SK-N-SH treated with all-trans-retinoic acid at 6 μM for 48 hours (cell line): ENCODE measurements around the gene HSBP1L1.

ENCODE experiments used
- ARNTL ChIP-seq: fragments of 450-650 bp; formaldehyde crosslinking; IDR thresholded peaks from 2 replicates; pipeline ENCODE4 v1.5.0; 2020; ENCODE audit warnings: low read depth, mild to moderate bottlenecking, moderate library complexity, borderline replicate concordance
- BACH2 ChIP-seq: fragments of 250-450 bp; sonication (Bioruptor Pico); IDR thresholded peaks from 2 replicates; pipeline ENCODE4 v1.9.0; 2021; ENCODE audit warnings: mild to moderate bottlenecking, borderline replicate concordance
- PPARA ChIP-seq: fragments of 250-450 bp; sonication (Bioruptor Pico); IDR thresholded peaks from 2 replicates; pipeline ENCODE4 v1.5.0; 2020; ENCODE audit warnings: mild to moderate bottlenecking, borderline replicate concordance
- ZFP3 ChIP-seq: fragments of 250-450 bp; sonication (Bioruptor Pico); IDR thresholded peaks from 2 replicates; pipeline ENCODE4 v1.5.0; 2020; ENCODE audit warnings: mild to moderate bottlenecking, moderate library complexity
- ZNF565 ChIP-seq: fragments of 450-650 bp; formaldehyde crosslinking; conservative IDR thresholded peaks from 2 replicates; pipeline ENCODE4 v1.5.0; 2020; ENCODE audit warnings: low read depth, mild to moderate bottlenecking, moderate library complexity
- ZNF8 ChIP-seq: fragments of 450-650 bp; formaldehyde crosslinking; IDR thresholded peaks from 2 replicates; pipeline ENCODE4 v1.5.0; 2020; ENCODE audit warnings: mild to moderate bottlenecking, moderate library complexity
- TF ChIP-seq, protein P1 (sequence below): fragments of 250-450 bp; sonication (Bioruptor Pico); IDR thresholded peaks from 2 replicates; pipeline ENCODE4 v1.8.0; 2020; ENCODE audit warnings: mild to moderate bottlenecking, moderate library complexity, borderline replicate concordance
- TF ChIP-seq, protein P2 (sequence below): fragments of 250-450 bp; sonication (Bioruptor Pico); IDR thresholded peaks from 2 replicates; pipeline ENCODE4 v1.5.1; 2020; ENCODE audit warnings: low read depth, mild to moderate bottlenecking, moderate library complexity

DNA sequence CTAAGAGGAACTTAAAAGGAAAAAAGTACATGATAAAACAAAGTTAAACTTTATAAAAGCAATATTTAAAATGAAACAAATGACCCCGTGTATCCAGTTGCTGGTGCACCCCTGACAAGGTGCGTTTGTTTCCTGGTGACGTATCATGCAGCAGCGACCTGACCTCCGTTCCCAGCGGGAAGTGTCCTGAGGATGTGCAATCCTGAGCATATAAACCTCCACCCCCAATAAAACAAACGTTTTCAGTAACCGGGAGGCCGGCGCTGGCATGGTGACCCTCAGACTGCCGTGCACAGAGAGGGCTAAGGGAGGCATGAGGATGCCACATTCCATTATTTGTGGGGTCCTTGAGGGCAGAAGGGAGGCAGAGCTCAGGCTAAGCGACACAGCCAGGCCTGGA is 27.8 kb upstream of the HSBP1L1 start:
- TF ChIP-seq ZNF8 (no peak), ARNTL (no peak), ZFP3 (no peak), PPARA (CRISPR knock-in tag) (no peak), ZNF565 (no peak), BACH2 (CRISPR knock-in tag) (no peak)
- TF ChIP-seq, protein P1, sequence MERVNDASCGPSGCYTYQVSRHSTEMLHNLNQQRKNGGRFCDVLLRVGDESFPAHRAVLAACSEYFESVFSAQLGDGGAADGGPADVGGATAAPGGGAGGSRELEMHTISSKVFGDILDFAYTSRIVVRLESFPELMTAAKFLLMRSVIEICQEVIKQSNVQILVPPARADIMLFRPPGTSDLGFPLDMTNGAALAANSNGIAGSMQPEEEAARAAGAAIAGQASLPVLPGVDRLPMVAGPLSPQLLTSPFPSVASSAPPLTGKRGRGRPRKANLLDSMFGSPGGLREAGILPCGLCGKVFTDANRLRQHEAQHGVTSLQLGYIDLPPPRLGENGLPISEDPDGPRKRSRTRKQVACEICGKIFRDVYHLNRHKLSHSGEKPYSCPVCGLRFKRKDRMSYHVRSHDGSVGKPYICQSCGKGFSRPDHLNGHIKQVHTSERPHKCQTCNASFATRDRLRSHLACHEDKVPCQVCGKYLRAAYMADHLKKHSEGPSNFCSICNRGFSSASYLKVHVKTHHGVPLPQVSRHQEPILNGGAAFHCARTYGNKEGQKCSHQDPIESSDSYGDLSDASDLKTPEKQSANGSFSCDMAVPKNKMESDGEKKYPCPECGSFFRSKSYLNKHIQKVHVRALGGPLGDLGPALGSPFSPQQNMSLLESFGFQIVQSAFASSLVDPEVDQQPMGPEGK, result no peak
- TF ChIP-seq, protein P2, sequence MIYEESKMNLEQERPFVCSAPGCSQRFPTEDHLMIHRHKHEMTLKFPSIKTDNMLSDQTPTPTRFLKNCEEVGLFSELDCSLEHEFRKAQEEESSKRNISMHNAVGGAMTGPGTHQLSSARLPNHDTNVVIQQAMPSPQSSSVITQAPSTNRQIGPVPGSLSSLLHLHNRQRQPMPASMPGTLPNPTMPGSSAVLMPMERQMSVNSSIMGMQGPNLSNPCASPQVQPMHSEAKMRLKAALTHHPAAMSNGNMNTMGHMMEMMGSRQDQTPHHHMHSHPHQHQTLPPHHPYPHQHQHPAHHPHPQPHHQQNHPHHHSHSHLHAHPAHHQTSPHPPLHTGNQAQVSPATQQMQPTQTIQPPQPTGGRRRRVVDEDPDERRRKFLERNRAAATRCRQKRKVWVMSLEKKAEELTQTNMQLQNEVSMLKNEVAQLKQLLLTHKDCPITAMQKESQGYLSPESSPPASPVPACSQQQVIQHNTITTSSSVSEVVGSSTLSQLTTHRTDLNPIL (CRISPR knock-in tag), result no peak
